NCI-H2227 (cell line): Measurements from ENCODE around the gene NKX3-2.
"Not testable (repeated sequence)": the region's sequence is repeated elsewhere in the genome, so short reads cannot be mapped to it uniquely, and the experiment has no call there.

ENCODE experiments used
- DNase-seq: peaks from one replicate; lab custom pipeline; 2025; ENCODE audit not compliant: unreplicated experiment; lab: John Stamatoyannopoulos, UW

The NKX3-2 gene

DNA sequence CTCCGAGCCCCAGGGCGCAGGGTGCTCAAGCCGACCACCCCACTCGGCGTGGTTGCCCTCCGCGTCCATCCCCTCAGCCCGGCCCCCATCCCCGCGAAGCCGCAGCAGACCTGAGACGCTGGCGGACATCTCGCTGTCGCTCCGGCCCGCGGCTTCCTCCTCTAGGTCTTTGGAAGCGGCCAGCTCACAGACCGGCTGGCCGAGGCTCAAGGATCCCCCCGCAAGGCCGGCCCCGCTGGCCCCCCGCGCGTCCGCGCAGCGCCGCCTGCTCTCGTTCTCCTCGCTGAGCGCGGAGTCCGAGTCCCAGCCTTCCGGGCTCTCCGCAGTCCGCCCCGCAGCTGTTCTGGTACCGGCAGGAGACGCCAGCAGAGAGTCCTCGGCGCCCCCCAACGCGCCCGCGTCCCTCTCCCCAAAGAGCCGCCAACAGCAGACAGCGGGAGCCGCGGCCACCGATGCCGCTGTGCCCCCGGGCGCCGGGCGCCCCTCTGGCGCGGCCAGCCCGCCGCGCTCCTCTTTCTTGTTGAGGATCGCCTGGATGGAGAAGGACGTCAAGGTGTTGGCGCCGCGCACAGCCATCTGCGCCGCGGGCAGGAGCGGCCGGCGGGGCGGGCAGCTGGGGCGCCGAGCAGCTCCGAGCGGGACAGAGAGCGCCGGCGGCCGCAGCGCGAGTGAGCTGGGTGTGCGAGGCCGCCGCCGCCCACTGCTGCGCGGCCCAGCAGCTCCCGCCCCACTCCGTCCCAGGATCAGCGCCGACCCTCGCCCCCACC lies at the start of gene NKX3-2:
Gene NKX3-2, minus strand, starts transcription at position 670 of the 767 bp plus-strand sequence. Its CDS starts 94 bp downstream, at position 576.
- DNase-seq, result peak; percentile 15

DNA sequence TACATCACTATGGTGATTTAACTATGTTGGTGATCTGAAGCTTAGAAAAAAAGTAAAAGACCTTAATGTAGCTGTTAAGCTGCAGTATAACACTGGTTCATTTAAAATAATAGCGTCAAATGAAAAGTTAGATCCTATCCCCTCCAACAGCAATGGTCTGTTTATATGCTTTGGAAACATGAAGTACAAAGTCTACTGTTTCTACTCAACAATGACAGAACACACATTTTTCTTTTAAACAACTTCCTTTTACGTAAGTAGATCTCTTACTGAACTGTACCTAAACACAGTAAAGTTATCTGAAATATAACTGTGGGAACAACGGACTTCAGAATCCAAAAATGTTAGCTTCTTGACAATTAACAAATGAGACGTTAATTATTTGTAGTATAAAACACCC lies 47.9 kb upstream of the NKX3-2 start:
- DNase-seq, result no peak

DNA sequence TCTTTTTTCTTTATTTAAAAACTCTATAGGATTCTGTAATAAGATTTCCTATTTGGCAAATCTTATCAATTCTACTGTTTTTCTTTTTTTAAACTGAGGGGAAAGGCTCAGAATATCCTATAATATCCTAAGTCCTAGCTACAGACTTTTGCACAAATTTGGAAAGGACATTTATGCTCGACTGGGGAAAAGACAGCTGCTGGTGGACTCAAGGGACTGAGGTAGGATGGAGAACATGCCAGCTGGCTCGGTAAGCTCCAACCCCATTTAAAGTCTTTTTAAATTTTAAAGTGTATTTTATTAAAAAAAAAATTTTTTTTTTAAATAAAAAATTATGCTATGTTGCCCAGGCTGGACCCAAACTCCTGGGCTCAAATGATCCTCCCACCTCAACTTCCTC lies 46.5 kb upstream of the NKX3-2 start:
- no peak for DNase-seq

DNA sequence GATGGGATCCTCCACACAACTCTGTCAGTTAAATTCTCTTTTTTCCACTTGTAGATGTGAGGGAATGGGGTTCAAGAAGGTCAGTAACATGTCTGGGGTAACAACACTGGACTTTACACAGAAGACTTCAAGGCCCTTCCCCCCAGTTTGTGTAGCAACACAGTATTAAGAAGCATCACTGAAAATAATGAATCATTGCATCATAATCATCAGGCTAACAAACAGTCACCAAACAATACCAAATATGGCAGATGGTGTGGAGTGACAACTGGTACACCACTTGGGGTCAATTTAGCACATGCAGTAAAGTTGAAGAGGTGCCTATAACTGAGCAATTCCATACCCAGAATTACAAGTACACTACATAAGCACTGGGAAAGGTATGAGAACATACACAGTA lies 44.6 kb upstream of the NKX3-2 start:
- DNase-seq, result no peak

DNA sequence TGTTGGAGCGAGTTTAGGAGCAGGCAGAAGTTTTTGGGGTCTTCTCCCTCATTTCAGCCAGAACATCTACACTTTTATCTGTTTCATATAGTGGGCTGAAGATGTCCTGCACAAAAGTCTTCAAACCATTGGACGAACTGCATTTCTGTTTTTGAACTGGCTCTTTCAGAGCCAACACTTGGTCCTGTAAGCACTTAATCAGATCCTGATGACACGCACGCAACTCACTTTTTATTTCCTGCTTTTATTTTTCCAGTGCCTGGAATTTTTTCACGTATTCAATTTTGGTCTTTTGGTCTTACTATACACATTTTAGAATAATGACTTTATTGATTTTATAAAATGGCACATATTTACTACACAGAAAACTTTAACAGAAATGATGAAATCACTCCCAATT lies 40.2 kb upstream of the NKX3-2 start:
- no peak for DNase-seq

DNA sequence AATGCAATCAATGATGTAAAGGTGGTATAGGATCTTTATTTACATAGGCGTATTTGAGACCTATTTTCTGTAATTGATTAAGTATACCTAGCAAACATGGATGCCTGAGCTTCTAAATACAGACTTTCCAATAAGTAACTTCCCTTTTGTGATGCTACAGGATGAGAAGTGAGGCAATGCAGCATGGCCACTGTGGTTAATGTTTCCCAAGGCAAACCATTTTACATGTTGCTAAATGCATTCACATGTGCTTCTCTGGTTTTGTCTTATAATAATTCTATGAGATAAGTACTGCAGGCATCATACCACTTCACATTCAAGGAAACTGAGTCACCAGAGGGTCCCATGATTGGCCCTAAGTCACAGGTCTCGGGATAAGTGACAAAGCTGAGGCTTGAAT lies 35.7 kb upstream of the NKX3-2 start:
- no peak for DNase-seq

DNA sequence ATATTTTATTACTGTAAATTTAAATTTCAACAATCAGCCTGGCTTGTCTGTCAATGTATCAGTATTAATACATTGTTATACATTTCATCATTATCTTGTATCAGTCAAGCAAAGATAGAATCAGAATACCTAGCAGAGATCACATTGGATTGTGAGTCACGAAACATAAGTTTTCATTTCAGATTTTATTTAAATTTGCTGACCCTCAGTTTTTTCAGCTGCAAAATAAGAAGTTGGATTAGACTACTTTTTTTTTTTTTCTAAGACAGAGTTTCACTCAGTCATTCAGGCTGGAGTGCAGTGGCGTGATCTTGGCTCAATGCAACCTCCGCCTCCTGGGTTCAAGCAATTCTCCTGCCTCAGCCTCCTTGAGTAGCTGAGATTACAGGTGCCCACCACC lies 33.4 kb upstream of the NKX3-2 start:
- DNase-seq, result no peak

DNA sequence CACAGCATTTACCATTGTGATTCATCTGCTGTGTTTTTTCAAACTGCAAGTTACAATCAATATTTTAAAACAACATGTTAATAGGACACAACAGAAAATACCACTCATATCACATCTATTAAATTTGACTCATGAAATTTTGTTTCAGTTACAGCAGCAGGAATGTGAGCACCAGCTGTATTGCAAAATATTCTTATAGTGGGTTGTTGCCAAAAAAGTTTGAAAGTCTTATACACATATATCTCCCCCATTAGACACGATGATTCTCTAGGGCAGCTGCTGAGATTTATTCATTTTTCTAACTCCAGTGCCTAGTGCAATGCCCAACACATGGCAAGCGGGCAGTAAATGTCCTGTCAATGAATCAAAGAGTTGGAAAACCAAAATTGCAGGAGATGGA lies 26.6 kb upstream of the NKX3-2 start:
- no peak for DNase-seq

DNA sequence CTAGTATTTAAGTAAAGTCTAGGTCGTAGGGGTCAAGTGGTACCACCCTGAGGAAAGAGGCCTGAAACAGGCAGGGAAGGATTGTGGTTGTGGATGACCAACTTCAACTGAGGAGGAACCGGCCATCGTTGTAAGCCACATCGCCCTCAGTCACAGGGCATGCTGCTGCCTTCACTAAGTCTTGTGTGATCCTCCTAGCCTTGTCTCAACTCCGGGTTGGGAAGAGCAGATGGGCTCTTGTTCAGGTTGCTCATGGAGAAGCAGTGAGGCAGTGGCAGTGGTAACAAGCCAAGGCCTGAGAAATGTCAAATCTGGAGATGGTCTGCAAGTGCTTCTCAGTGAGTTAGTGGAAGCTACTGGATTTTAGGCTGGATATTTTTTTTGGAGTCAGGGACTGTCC lies 22.8 kb upstream of the NKX3-2 start:
- DNase-seq, result no peak

DNA sequence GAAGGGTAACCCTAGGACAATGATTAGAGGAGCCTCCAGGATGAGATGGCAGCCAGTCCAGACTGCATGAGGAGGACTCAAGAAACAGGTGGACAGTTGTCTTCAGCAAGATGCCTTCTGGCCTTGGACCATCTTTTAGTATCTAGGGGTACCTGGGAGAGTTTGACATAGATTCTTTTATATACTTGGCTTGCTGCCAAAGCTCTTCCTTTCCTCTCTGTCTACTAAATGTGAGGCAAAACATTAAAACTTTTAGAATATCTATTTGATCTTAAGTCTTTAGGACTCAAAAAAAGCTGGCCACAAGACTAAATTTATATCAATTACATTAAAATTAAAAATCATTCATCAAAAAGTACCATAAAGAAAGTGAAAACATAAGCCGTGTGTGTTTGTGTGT lies 18.6 kb upstream of the NKX3-2 start:
- no peak for DNase-seq

DNA sequence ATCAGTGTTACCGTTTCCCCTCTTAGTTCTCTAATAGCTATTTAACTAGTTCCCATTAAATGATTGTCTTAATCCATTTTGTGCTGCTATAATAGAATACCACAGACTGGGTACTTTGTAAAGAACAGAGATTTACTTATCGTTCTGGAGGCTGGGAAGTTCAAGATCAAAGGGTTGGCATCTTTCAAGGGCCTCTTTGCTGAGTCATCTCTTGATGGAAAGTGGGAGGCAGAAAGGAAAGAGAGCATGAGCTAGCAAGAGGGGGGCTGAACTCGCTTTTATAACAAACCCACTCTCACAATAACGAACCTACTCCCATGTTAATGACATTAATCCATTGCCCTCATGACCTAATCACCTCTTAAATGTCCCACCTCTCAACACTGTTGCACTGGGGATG lies 17.4 kb upstream of the NKX3-2 start:
- DNase-seq, result no peak

DNA sequence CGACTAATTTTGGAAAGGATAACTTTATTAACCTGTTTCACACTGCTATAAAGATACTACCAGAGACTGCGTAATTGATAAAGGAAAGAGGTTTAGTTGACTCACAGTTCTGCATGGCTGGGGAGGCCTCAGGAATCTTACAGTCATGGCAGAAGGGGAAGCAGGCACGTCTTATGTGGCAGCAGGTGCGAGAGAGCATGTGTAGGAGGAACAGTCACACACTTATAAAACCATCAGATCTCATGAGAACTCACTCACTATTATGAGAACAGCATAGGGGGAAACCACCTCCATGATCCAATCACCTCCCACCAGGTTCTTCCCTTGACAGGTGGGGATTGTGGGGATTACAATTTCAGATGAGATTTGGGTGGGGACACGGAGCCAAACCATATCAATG lies 15.8 kb upstream of the NKX3-2 start:
- DNase-seq, result not testable (repeated sequence)

DNA sequence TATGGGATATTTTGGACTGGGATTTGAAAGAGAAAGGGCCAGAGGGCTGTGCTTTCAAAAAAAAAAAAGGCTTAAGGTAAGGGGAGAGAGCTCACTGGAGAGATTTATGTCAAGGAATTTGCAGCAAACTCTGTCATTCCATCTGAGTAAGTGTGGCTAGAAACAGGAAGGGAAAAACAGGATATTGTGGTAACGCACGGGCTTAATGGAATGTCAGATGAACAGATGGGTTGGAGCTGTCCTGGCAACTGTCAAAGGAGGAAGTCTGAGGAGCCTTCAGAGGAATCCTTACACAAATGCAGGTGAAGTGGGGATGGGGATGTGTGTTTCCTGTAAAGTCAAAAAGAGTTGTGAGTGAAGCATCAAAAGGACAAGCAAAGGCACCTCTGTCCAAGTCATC lies 15.1 kb upstream of the NKX3-2 start:
- DNase-seq, result no peak

DNA sequence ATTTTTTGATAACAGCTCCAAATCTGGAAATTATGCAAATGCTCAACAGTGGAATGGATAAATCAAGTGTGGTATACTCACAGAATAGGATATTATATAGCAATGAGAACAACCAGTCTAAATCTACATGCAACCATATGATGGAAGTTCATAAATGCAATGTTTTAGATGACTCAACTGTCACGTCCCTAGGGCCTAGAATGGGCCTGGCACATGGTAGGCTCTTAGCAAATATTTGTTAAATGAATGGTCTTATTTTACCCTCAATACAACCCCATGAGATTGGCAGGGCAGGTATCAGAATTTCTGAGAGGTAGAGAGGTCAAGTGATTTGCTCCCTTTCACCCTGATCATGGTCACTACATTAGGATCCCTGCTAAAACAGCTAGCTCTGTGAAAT lies 14.6 kb upstream of the NKX3-2 start:
- DNase-seq, result no peak

DNA sequence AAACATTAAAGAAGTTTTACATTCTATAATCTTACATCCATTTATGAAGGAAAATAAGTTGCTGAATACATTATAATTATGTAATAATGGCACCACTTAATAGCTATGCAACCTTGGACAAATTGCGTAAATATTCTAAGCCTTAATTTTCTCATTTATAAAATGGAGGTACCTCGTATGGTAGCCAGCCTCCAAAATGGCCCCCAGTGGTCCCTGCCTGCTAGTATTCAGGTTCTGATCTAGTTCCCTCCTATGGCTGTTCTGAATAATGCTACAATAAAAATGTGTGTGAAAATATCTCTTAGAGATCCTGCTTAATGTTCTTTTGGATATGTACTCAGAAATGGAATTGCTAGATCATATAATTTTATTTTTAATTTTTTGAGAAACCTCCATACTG lies 11.0 kb upstream of the NKX3-2 start:
- no peak for DNase-seq

DNA sequence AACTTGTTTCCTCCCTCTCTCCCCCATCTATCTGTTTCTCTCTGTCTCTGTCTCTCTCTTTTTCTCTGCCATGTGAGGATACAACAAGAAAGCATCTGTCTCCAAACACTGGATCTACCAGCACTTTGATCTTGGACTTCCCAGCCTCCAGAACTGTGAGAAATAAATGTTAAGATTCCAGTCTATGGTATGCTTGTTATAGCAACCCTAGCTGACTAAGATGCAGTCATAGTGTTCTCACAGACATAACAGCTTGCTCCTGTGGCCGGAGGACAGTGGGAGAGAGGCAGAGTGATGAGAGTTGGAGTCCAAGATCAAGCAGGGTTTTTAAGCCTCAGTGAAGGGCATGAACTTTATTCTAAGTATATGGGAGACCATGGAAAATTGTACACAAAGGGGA lies 8.8 kb upstream of the NKX3-2 start:
- no peak for DNase-seq

DNA sequence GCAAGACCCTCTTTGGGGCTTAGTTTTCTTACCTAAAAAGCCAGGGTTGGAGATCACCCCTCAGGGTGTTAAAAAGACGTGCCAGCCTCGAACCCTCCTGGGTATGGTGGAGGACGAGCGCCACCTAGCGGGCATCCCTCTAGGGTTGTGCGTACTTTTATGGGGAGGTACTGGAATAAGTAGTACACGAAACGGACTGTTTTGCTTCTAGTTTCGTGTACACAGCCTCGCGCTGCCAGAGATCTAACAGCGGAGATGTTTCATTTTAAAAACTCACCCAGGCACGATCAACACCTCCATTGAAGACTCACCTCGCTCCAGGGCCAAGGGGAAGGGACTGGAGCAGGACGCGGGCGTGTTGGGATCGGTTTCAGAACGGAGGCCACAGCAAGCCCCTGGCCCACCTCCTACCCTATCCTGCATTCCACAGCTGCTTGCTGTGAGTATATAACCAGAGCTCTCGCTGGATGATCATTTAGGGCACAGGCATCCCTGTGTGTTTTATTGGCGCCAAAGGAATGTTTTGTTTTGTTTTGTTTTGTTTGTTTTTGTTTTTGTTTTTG lies 4.8 kb upstream of the NKX3-2 start:
- peak; percentile 77 for DNase-seq

DNA sequence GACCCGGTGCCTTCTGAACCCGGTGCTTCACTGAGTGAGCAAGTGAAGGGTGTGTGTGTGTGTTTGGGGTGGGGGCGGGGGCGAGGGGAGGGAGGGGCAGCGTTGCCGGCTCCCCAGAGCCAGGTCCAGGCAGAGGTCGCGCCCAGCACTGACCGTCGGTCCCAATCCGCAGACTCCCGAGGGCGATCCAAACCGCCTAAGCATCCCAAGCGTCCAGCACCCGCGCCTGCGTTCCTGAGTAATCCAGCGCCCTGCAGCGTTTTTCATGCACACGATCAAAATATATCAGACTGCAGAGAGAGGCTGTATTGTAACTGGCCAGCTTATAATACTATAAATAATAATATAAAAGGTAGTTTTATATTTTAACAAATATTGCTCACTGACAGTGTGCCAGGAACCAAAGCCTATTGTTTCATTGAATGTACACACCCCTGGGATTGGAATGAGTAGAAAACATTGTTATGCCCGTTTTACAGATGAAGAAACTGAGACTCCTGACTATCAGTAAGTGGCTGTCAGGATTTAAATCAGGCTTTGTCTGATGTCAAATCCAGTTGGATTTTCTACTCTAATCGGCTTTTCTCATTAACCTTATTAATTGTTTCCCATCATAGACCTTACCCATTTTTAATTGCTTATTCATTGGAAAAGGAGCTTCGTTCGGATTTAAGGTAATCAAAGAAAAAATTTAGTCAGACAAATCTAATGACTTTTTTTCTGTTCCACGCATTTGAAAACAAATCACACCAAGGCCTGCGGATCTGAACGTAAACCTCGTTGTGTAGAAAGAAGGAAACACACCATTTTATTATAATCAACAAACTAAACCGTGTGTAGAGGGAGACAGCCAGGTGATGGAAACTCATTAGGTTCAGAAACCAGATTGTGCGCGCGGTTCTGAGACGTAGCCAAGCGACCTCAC lies 4.0 kb upstream of the NKX3-2 start:
- no peak for DNase-seq

DNA sequence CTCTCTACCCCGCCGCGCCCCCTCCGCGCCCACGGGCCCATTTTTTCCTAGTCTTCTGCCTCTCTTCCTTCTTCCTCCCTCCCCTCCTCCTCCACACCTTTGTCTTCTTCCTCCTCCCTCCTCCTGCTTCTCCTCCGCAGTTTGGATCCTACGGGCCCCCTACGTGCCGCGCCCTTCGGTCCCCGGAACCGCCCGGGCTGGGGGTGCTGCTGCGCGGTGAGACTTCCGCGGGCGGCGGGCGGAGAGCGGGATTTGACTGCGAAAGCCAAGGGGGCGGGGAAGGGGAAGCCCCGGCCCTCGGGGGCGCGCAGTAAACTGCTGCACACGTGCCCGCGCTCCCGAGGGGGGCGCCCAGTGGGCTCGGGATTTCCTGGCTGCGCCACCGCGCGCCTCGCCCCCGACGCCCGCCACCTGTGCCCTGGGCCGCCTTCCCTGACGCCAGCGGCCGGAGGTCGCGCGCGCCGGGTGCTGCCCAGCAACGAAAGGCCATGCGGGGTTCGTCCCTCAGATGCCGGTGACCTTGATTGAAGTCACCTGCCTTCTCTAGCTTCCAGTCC lies 3.3 kb upstream of the NKX3-2 start:
- peak; percentile 11 for DNase-seq

DNA sequence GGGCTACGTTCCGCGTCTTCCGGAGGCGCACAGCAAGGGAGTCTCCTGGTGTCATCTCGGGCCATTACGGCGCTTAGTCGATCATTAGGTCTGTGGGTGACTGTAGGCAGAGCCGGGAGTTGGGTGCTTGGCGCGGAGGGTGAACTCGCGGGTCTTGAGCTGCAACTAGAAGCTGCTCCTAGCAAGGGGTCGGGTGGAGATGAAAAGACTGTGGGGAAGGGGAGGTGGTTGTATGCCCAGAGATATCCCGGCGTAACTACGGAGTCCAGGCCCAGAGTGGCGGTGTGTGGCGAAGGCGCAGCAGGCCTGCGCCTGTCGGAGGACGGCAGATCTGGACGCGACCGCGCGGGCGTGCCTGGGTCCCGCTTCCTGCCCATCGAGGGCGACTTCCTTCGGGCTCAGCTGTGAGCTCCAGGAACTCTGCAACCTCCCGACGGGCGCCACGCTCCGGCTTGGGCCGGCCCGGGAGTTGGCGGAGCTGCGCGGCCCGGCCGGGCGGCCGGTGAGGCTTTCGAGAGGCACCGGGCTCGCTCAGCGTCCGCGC lies 2.7 kb upstream of the NKX3-2 start:
- DNase-seq, result no peak
